A549 (cell line): Measurements from ENCODE around the gene KSR2. TPM values are rescaled to one million over a fixed set of nuclear protein-coding genes. Genes with fewer than 3 reads are reported as not detected.
A peak's percentile ranks its signal among the peaks of the same experiment; 100 is the strongest.

ENCODE experiments used
- ATAC-seq, 2 experiments: fragments of 200-7000 bp in 1 of 2; fragments of >200 bp in 1 of 2; cut with Nextera tagmentation in 1 of 2; cut with Tn5 transposase in 1 of 2; 3 replicates each; pipeline versions ENCODE4 v1.8.0 to v1.9.1; 2018 to 2020; ENCODE audit warnings: mild to moderate bottlenecking in 1 of 2, moderate library complexity in 1 of 2
- CTCF ChIA-PET: fragments of 300-600 bp; sonication (Branson Sonifier 250); formaldehyde crosslinking; extraction: SDS; loops from one replicate; lab custom pipeline; 2021; ENCODE audit warnings: antibody characterized with exemption, inconsistent platforms; lab: Yijun Ruan, JAX
- POLR2A ChIA-PET: fragments of 350-600 bp; formaldehyde crosslinking; extraction: SDS; loops from one replicate; lab custom pipeline; 2021; ENCODE audit warnings: antibody characterized with exemption, inconsistent platforms; lab: Yijun Ruan, JAX
- DNase-seq, 2 experiments: peaks; one replicate each; pipeline versions ENCODE4 v3.0.0 to v3.0.0-alpha.2; 2011 to 2016; ENCODE audit warnings: low read depth in 1 of 2, low spot score in 1 of 2
- FAIRE-seq: peaks from 2 replicates; lab custom pipeline; 2011; peaks lifted over from hg19 to GRCh38; lab: Jason Lieb, UNC
- H3K27ac ChIP-seq, 2 experiments: fragments of >200 bp; sonication (Bioruptor Twin); formaldehyde crosslinking; 3 replicates each; pipeline ENCODE4 v1.5.1; 2016 to 2017
- H3K4me1 ChIP-seq: fragments of >200 bp; sonication (Bioruptor Twin); formaldehyde crosslinking; 3 replicates; pipeline ENCODE4 v1.6.1; 2016
- H3K4me2 ChIP-seq: fragments of >200 bp; sonication (Bioruptor Twin); formaldehyde crosslinking; 3 replicates; pipeline ENCODE4 v1.6.1; 2016
- H3K4me3 ChIP-seq: fragments of >200 bp; sonication (Bioruptor Twin); formaldehyde crosslinking; 3 replicates; pipeline ENCODE4 v1.5.1; 2016
- H3K9me3 ChIP-seq: fragments of >200 bp; sonication (Bioruptor Twin); formaldehyde crosslinking; 3 replicates; pipeline ENCODE4 v1.6.1; 2016
- BCL3 ChIP-seq: fragments of >200 bp; sonication (Bioruptor Twin); formaldehyde crosslinking; IDR thresholded peaks from 3 replicates; pipeline ENCODE4 v1.6.1; 2016
- CBX2 ChIP-seq: fragments of 200-600 bp; sonication (generic); IDR thresholded peaks from 2 replicates; pipeline ENCODE4 v1.6.1; 2016; ENCODE audit warnings: low read depth, mild to moderate bottlenecking, borderline replicate concordance
- CBX8 ChIP-seq: fragments of 200-600 bp; sonication (generic); IDR thresholded peaks from 2 replicates; pipeline ENCODE4 v1.6.1; 2016
- CEBPB ChIP-seq, 2 experiments: fragments of >200 bp in 1 of 2; sonication (Bioruptor Twin) in 1 of 2; formaldehyde crosslinking in 1 of 2; IDR thresholded peaks; 2 replicates each; pipeline ENCODE4 v1.6.1; 2012 to 2016
- CHD2 ChIP-seq: fragments of 150-350 bp; IDR thresholded peaks from 2 replicates; pipeline ENCODE4 v1.6.1; 2014; ENCODE audit warnings: low read length; ENCODE audit not compliant: partially characterized antibody
- EHF ChIP-seq: fragments of 250-450 bp; sonication (Bioruptor Pico); IDR thresholded peaks from 2 replicates; pipeline ENCODE4 v1.5.0; 2020; ENCODE audit warnings: mild to moderate bottlenecking
- EHMT2 ChIP-seq: fragments of 200-600 bp; sonication (generic); IDR thresholded peaks from 2 replicates; pipeline ENCODE4 v1.6.1; 2016; ENCODE audit warnings: antibody characterized with exemption, low read depth, mild to moderate bottlenecking, moderate library complexity
- FOXS1 ChIP-seq: fragments of 250-450 bp; sonication (Bioruptor Pico); IDR thresholded peaks from 2 replicates; pipeline ENCODE4 v1.5.0; 2020; ENCODE audit warnings: mild to moderate bottlenecking, moderate library complexity
- HMGXB4 ChIP-seq: fragments of 250-450 bp; sonication (Bioruptor Pico); IDR thresholded peaks from 2 replicates; pipeline ENCODE4 v1.5.0; 2021; ENCODE audit warnings: mild to moderate bottlenecking, moderate library complexity, borderline replicate concordance
- HOXB13 ChIP-seq: fragments of 250-450 bp; sonication (Bioruptor Pico); IDR thresholded peaks from 2 replicates; pipeline ENCODE4 v1.5.0; 2020; ENCODE audit warnings: low read depth, mild to moderate bottlenecking, moderate library complexity
- JUN ChIP-seq, 2 experiments: fragments of >200 bp; sonication (Bioruptor Twin); formaldehyde crosslinking; IDR thresholded peaks; 2 replicates in 1 of 2; 3 replicates in 1 of 2; pipeline ENCODE4 v1.6.1; 2016 to 2017
- MAX ChIP-seq: IDR thresholded peaks from 2 replicates; pipeline ENCODE4 v1.6.1; 2012
- NFE2L2 ChIP-seq: fragments of 150-350 bp; conservative IDR thresholded peaks from 2 replicates; pipeline ENCODE4 v1.6.1; 2014; ENCODE audit warnings: low read length
- NPAS2 ChIP-seq: fragments of 250-450 bp; sonication (Bioruptor Pico); IDR thresholded peaks from 2 replicates; pipeline ENCODE4 v1.8.0; 2022; ENCODE audit warnings: mild to moderate bottlenecking, moderate library complexity, borderline replicate concordance
- PBX3 ChIP-seq: IDR thresholded peaks from 2 replicates; pipeline ENCODE4 v1.6.1; 2012
- PHF8 ChIP-seq: fragments of 200-600 bp; sonication (generic); IDR thresholded peaks from 2 replicates; pipeline ENCODE4 v1.6.1; 2016; ENCODE audit warnings: low read depth, mild to moderate bottlenecking, antibody characterized with exemption, moderate library complexity, borderline replicate concordance
- POLR2A ChIP-seq: IDR thresholded peaks from 2 replicates; pipeline ENCODE4 v1.6.1; 2012; ENCODE audit warnings: mild to moderate bottlenecking, low read length
- REST ChIP-seq: fragments of 200-600 bp; sonication (generic); IDR thresholded peaks from 2 replicates; pipeline ENCODE4 v1.6.1; 2016; ENCODE audit warnings: antibody characterized with exemption, mild to moderate bottlenecking, moderate library complexity
- SMC3 ChIP-seq: fragments of >200 bp; sonication (Bioruptor Twin); formaldehyde crosslinking; IDR thresholded peaks from 3 replicates; pipeline ENCODE4 v1.6.1; 2018; ENCODE audit warnings: inconsistent platforms
- TP53 ChIP-seq: fragments of 250-450 bp; sonication (Bioruptor Pico); IDR thresholded peaks from 2 replicates; pipeline ENCODE4 v1.5.0; 2021; ENCODE audit warnings: mild to moderate bottlenecking, moderate library complexity
- USF2 ChIP-seq: fragments of 450-650 bp; IDR thresholded peaks from 2 replicates; pipeline ENCODE4 v1.6.1; 2014; ENCODE audit warnings: antibody characterized with exemption
- ZC3H11A ChIP-seq: fragments of 450-650 bp; IDR thresholded peaks from 2 replicates; pipeline ENCODE4 v1.6.1; 2014; ENCODE audit warnings: antibody characterized with exemption, mild to moderate bottlenecking
- WGBS: methylation state at CpG from one replicate; pipeline ENCODE4 v1.1.6; 2017; ENCODE audit errors: missing lambda C conversion rate; 5-methylcytosine and 5-hydroxymethylcytosine counted together
- polyA minus RNA-seq: library from RNA; depleted of rRNA, polyadenylated mRNA; stranded (reverse); fragments of >200 nt; gene quantifications from 2 replicates; pipeline ENCODE4 v1.2.3, GENCODE V29; 2011; rRNA and poly(A)+ RNA removed
- polyA plus RNA-seq, 4 experiments: library from polyadenylated mRNA; depleted of rRNA in 3 of 4; stranded (reverse); fragments of >200 nt; fragmentation: RNase III in 1 of 4; extraction: RNeasy Plus Mini Kit Qiagen cat#74134 plus additional on column Dnase treatment in 1 of 4; gene quantifications; 2 replicates in 3 of 4; 3 replicates in 1 of 4; pipeline ENCODE4 v1.2.3, GENCODE V29; 2011 to 2017

Gene KSR2
- polyA plus RNA-seq (2011; rRNA removed) = 1.2 and 1.7 TPM in 2 replicates
- 0.22 and 0.34 TPM in 2 replicates for polyA plus RNA-seq (2012; cell fraction: cytosol; rRNA removed)
- polyA plus RNA-seq (2012; cell fraction: nucleus; rRNA removed) = 0.29 and 0.53 TPM in 2 replicates
- 0.33 to 0.55 TPM (median 0.37 TPM) in 3 replicates for polyA plus RNA-seq (2017; fragmentation: RNase III; extraction: RNeasy Plus Mini Kit Qiagen cat#74134 plus additional on column Dnase treatment)
- polyA minus RNA-seq = 2.9 and 3.1 TPM in 2 replicates

- TF ChIP-seq EHF (CRISPR knock-in tag) (no peak), CBX2 (no peak), POLR2A (peak; percentile 26; the same call in 1 of the 2 replicates), HMGXB4 (CRISPR knock-in tag) (no peak), CEBPB (IDR thresholded peaks at IDR 0.05) (peak in 1 of 2 experiments; percentile 28; a peak in 1 of 4 replicates), FOXS1 (no peak), NPAS2 (no peak), BCL3 (no peak), CBX8 (no peak), JUN (IDR thresholded peaks at IDR 0.05) (0 out of 5 replicates have a peak, but pooled peaks of 1 of the 2 experiments have one; percentile 15), SMC3 (no peak; the same call in 2 of the 3 replicates), NFE2L2 (no peak), PHF8 (peak; percentile 40; the same call in 1 of the 2 replicates), REST (peak; percentile 85), USF2 (no peak), EHMT2 (no peak), TP53 (CRISPR knock-in tag) (no peak), CHD2 (peak; percentile 84), HOXB13 (CRISPR knock-in tag) (no peak), PBX3 (peak; percentile 80), ZC3H11A (no peak), MAX (0 out of 2 replicates have a peak, but pooled peaks have one; percentile 20)
- Histone ChIP-seq H3K4me3 (peak within 1 kb of the TSS; percentile 80), H3K4me2 (peak within 1 kb of the TSS; percentile 95), H3K27ac (peak within 1 kb of the TSS; percentile 77 to 89), H3K4me1 (peaks cover 5% of the 10 kb centered on the region; the same call in 2 of the 3 replicates), H3K9me3 (peaks cover 27% of the 10 kb centered on the region; the same call in 2 of the 3 replicates)
- 3% methylated on average over 37 of the region's 86 CpGs for WGBS
- FAIRE-seq (no peak), ATAC-seq (peak; percentile 89 to 91), DNase-seq (peak; percentile 66 to 72)
- POLR2A ChIA-PET = no interaction called here
- CTCF ChIA-PET = interaction anchor here (0.6 kb wide), 1 partner anchor 114 kb away, joined by 3 read pairs; no protein-coding TSS in a partner anchor
Measured at GRCh38 chr12:117968826-117969659, at the start of gene KSR2. KSR2 (minus strand) TSS chr12:117968990; CDS start chr12:117968255, 735 bp downstream.
